ENCODE data around the gene FANCI.

DNA sequence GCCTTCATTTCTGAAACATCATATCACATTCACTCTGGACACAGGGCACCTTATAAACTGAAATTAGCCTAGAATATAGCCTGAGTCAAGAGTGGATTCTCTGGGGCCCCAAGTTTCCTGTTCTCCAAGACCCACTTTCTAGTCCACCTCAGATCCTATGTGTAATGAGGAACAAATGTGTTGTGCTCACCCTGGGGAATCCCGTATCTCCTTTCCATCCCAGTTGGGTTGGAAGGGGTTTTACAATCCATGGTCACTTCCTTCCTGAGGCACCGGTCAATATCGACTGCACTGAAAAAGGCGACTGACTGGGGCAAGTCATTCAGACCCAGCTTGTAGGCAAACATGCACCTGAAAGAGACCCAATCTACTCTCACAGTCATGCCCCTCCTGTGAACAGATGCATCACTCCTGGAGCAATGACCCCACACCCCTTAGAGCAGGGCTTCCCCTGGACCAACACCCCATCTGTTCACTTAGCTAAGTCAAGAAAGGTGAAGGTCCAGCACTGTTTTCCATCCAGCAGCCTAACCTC lies 73.5 kb downstream of the FANCI start:
- TF ChIP-seq, protein P1, sequence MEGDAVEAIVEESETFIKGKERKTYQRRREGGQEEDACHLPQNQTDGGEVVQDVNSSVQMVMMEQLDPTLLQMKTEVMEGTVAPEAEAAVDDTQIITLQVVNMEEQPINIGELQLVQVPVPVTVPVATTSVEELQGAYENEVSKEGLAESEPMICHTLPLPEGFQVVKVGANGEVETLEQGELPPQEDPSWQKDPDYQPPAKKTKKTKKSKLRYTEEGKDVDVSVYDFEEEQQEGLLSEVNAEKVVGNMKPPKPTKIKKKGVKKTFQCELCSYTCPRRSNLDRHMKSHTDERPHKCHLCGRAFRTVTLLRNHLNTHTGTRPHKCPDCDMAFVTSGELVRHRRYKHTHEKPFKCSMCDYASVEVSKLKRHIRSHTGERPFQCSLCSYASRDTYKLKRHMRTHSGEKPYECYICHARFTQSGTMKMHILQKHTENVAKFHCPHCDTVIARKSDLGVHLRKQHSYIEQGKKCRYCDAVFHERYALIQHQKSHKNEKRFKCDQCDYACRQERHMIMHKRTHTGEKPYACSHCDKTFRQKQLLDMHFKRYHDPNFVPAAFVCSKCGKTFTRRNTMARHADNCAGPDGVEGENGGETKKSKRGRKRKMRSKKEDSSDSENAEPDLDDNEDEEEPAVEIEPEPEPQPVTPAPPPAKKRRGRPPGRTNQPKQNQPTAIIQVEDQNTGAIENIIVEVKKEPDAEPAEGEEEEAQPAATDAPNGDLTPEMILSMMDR (IDR thresholded peaks at IDR 0.05 in 2 of 3, conservative IDR thresholded peaks at IDR 0.05 in 1 of 3; ENCODE audit: borderline replicate concordance in 1 of 3, insufficient read depth in 1 of 3, low read depth in 2 of 3, low read length in 2 of 3), result no peak
- TF ChIP-seq, protein P2, sequence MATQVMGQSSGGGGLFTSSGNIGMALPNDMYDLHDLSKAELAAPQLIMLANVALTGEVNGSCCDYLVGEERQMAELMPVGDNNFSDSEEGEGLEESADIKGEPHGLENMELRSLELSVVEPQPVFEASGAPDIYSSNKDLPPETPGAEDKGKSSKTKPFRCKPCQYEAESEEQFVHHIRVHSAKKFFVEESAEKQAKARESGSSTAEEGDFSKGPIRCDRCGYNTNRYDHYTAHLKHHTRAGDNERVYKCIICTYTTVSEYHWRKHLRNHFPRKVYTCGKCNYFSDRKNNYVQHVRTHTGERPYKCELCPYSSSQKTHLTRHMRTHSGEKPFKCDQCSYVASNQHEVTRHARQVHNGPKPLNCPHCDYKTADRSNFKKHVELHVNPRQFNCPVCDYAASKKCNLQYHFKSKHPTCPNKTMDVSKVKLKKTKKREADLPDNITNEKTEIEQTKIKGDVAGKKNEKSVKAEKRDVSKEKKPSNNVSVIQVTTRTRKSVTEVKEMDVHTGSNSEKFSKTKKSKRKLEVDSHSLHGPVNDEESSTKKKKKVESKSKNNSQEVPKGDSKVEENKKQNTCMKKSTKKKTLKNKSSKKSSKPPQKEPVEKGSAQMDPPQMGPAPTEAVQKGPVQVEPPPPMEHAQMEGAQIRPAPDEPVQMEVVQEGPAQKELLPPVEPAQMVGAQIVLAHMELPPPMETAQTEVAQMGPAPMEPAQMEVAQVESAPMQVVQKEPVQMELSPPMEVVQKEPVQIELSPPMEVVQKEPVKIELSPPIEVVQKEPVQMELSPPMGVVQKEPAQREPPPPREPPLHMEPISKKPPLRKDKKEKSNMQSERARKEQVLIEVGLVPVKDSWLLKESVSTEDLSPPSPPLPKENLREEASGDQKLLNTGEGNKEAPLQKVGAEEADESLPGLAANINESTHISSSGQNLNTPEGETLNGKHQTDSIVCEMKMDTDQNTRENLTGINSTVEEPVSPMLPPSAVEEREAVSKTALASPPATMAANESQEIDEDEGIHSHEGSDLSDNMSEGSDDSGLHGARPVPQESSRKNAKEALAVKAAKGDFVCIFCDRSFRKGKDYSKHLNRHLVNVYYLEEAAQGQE (IDR thresholded peaks at IDR 0.05; ENCODE audit: low read depth), result no peak
- TF ChIP-seq POLR2AphosphoS5 (IDR thresholded peaks at IDR 0.05; ENCODE audit: low read depth, low read length) (no peak), ZFX (IDR thresholded peaks at IDR 0.05) (no peak), POLR2A (IDR thresholded peaks at IDR 0.05; ENCODE audit: borderline replicate concordance, extremely low read depth, insufficient read depth, insufficient read length) (no peak), EZH2 (IDR thresholded peaks at IDR 0.05) (no peak)
- TF ChIP-seq, protein P3, sequence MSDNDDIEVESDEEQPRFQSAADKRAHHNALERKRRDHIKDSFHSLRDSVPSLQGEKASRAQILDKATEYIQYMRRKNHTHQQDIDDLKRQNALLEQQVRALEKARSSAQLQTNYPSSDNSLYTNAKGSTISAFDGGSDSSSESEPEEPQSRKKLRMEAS (IDR thresholded peaks at IDR 0.05), result no peak
